ENCODE data around the gene TRIM4.

TRIM4 gene

GRCh38 chr7:99923200-99923599 is 3.9 kb upstream of the TRIM4 start:
- no peak for DNase-seq (ENCODE audit: extremely low spot score)
- no peak for TF ChIP-seq CTCF (IDR thresholded peaks at IDR 0.05; ENCODE audit: control extremely low read depth, extremely low read depth, low read depth, missing control alignments)
- POLR2A ChIA-PET = no interaction called here
- CTCF ChIA-PET = interaction anchor here (1.1 to 2.5 kb wide), 4 partner anchors 10 to 79 kb away, joined by 3 to 14 read pairs (median 3); no protein-coding TSS in a partner anchor

- ChIA-PET CTCF (interaction anchor here (1.2 to 5.2 kb wide), 8 partner anchors 9 to 163 kb away, joined by 3 to 26 read pairs (median 6); partner anchors contain the start of gene GJC3), POLR2A (interaction anchor here (1.2 to 1.3 kb wide), 2 partner anchors 95 to 509 kb away, joined by 3 read pairs; partner anchors contain the start of genes ZCWPW1 and ZKSCAN1)
- TF ChIP-seq CTCF (IDR thresholded peaks at IDR 0.05; ENCODE audit: control extremely low read depth, extremely low read depth, low read depth, missing control alignments) = no peak
- DNase-seq (ENCODE audit: extremely low spot score) = no peak
Measured at GRCh38 chr7:99920149-99920548, 819 bp upstream of the TRIM4 start.

GRCh38 chr7:99919814-99920112 is 433 bp upstream of the TRIM4 start:
- no peak for DNase-seq (ENCODE audit: extremely low spot score)

GRCh38 chr7:99910976-99911375 is 8.4 kb downstream of the TRIM4 start:
- no peak for TF ChIP-seq CTCF (IDR thresholded peaks at IDR 0.05; ENCODE audit: control extremely low read depth, extremely low read depth, low read depth, missing control alignments)
- CTCF ChIA-PET = interaction anchor here (1.7 to 4.6 kb wide), 2 partner anchors 10 to 80 kb away, joined by 4 to 58 read pairs; no protein-coding TSS in a partner anchor
- DNase-seq (ENCODE audit: extremely low spot score) = no peak
- POLR2A ChIA-PET = no interaction called here

More at GRCh38 chr7:99919814-99920112, 433 bp upstream of the TRIM4 start:
- POLR2A ChIA-PET = interaction anchor here (0.5 to 1.3 kb wide), 3 partner anchors 67 to 509 kb away, joined by 3 to 4 read pairs (median 3); partner anchors contain the start of genes ZCWPW1 and ZKSCAN1
- TF ChIP-seq CTCF (IDR thresholded peaks at IDR 0.05; ENCODE audit: control extremely low read depth, extremely low read depth, low read depth, missing control alignments) = no peak
- CTCF ChIA-PET = interaction anchor here (1.2 to 5.2 kb wide), 11 partner anchors 9 to 212 kb away, joined by 3 to 26 read pairs (median 5); partner anchors contain the start of genes GJC3 and ZKSCAN1

- ChIA-PET POLR2A (no interaction called here), CTCF (no interaction called here)
- no peak for DNase-seq (ENCODE audit: extremely low spot score)
- no peak for TF ChIP-seq CTCF (IDR thresholded peaks at IDR 0.05; ENCODE audit: control extremely low read depth, extremely low read depth, low read depth, missing control alignments)
Measured at GRCh38 chr7:99901581-99901980, 17.7 kb downstream of the TRIM4 start.

GRCh38 chr7:99899830-99900519 is 19.4 kb downstream of the TRIM4 start:
- CTCF ChIA-PET = no interaction called here
- TF ChIP-seq CTCF (IDR thresholded peaks at IDR 0.05; ENCODE audit: control extremely low read depth, extremely low read depth, low read depth, missing control alignments) = no peak
- DNase-seq (ENCODE audit: extremely low spot score) = no peak
- POLR2A ChIA-PET = no interaction called here

All from GM10248 (cell line).